HCT116 (cell line): ENCODE data around the gene FOXP2. TPM values are rescaled to one million over a fixed set of nuclear protein-coding genes. Genes with fewer than 3 reads are reported as not detected.

Experiments
- ATAC-seq: fragments of 200-7000 bp; cut with Tn5 transposase; 2 replicates; pipeline ENCODE4 v1.9.1; 2020; ENCODE audit warnings: mild to moderate bottlenecking, moderate library complexity
- BruUV-seq: library from RNA; stranded (reverse); fragments of 400-500 nt; replicated peaks from 2 replicates; lab custom pipeline; 2021; lab: Mats Ljungman, UMichigan
- CTCF ChIA-PET: fragments of 300-600 bp; sonication (Branson Sonifier 250); formaldehyde crosslinking; loops from one replicate; lab custom pipeline; 2021; ENCODE audit warnings: antibody characterized with exemption; lab: Charles Lee
- POLR2A ChIA-PET: fragments of 300-600, 350-600 bp; sonication (Branson Sonifier 250); formaldehyde crosslinking; loops from one replicate; lab custom pipeline; 2021; ENCODE audit warnings: antibody characterized with exemption; lab: Charles Lee
- RAD21 ChIA-PET, 2 experiments: fragments of 300-600 bp; sonication (Branson Sonifier 250); formaldehyde crosslinking; loops; one replicate each; lab custom pipeline; 2023; ENCODE audit warnings: low total read pairs in 2 of 2; ENCODE audit not compliant: uncharacterized antibody in 2 of 2, unreplicated experiment in 2 of 2, low non-redundant PET in 1 of 2; lab: Charles Lee
- DNase-seq: peaks from one replicate; pipeline ENCODE4 v3.0.0-alpha.2; 2010; ENCODE audit warnings: low read depth, low spot score
- H2AFZ ChIP-seq: fragments of 200-600 bp; shearing (Covaris generic), sonication (generic); 2 replicates; pipeline ENCODE4 v1.6.1; 2017; ENCODE audit warnings: low read depth, mixed run types, mixed read lengths, antibody characterized with exemption, low read length; ENCODE audit not compliant: poor library complexity, severe bottlenecking
- H3K27ac ChIP-seq: 2 replicates; pipeline ENCODE4 v1.5.1; 2012; ENCODE audit warnings: low read depth, low read length
- H3K27me3 ChIP-seq: fragments of 200-600 bp; sonication (generic); 2 replicates; pipeline ENCODE4 v1.6.1; 2016; ENCODE audit warnings: mixed run types, low read length, mixed read lengths; ENCODE audit not compliant: insufficient read depth
- H3K36me3 ChIP-seq, 2 experiments: fragments of 200-500 bp in 1 of 2; fragments of 200-600 bp in 1 of 2; sonication (Bioruptor generic) in 1 of 2; sonication (generic) in 1 of 2; 2 replicates each; pipeline versions ENCODE4 v1.5.1 to v1.6.1; 2014 to 2016; ENCODE audit warnings: low read length in 2 of 2, inconsistent platforms in 1 of 2, mixed read lengths in 1 of 2, mixed run types in 1 of 2; ENCODE audit not compliant: insufficient read depth in 2 of 2, control insufficient read depth in 1 of 2
- H3K4me1 ChIP-seq, 2 experiments: fragments of 200-600 bp in 1 of 2; sonication (generic) in 1 of 2; 2 replicates each; pipeline versions ENCODE4 v1.5.1 to v1.6.1; 2012 to 2017; ENCODE audit warnings: low read length in 2 of 2, inconsistent platforms in 1 of 2, mild to moderate bottlenecking in 1 of 2, mixed read lengths in 1 of 2, mixed run types in 1 of 2, moderate library complexity in 1 of 2; ENCODE audit not compliant: insufficient read depth in 2 of 2, control insufficient read depth in 1 of 2
- H3K4me2 ChIP-seq: fragments of 200-600 bp; sonication (generic); 2 replicates; pipeline ENCODE4 v1.6.1; 2017; ENCODE audit warnings: mixed run types, low read length, mixed read lengths
- H3K4me3 ChIP-seq, 2 experiments: fragments of 200-600 bp in 1 of 2; sonication (generic) in 1 of 2; replicated peaks in 1 of 2; 2 replicates each; pipeline ENCODE4 v1.5.1; 2011 to 2016; ENCODE audit warnings: low read length in 2 of 2, control low read depth in 1 of 2, low read depth in 1 of 2, mild to moderate bottlenecking in 1 of 2, mixed read lengths in 1 of 2, mixed run types in 1 of 2
- H3K79me2 ChIP-seq: fragments of 200-600 bp; sonication (generic); 2 replicates; pipeline ENCODE4 v1.6.1; 2017; ENCODE audit warnings: mild to moderate bottlenecking, mixed run types, low read length, moderate library complexity, mixed read lengths; ENCODE audit not compliant: insufficient read depth
- H3K9ac ChIP-seq: fragments of 200-600 bp; sonication (generic); 2 replicates; pipeline ENCODE4 v1.6.1; 2016; ENCODE audit warnings: low read length, mixed read lengths
- H3K9me2 ChIP-seq: fragments of 200-600 bp; sonication (generic), shearing (Covaris generic); 2 replicates; pipeline ENCODE4 v1.6.1; 2017; ENCODE audit warnings: mixed run types, mild to moderate bottlenecking, moderate library complexity; ENCODE audit not compliant: insufficient read depth
- H3K9me3 ChIP-seq, 2 experiments: fragments of 200-500 bp in 1 of 2; fragments of 200-600 bp in 1 of 2; sonication (Bioruptor generic) in 1 of 2; sonication (generic) in 1 of 2; 2 replicates each; pipeline ENCODE4 v1.6.1; 2014 to 2017; ENCODE audit warnings: low read length in 2 of 2, mixed read lengths in 2 of 2, inconsistent platforms in 1 of 2, low read depth in 1 of 2, mild to moderate bottlenecking in 1 of 2, mixed run types in 1 of 2, moderate library complexity in 1 of 2; ENCODE audit not compliant: control insufficient read depth in 1 of 2, insufficient read depth in 1 of 2
- H4K20me1 ChIP-seq: fragments of 200-600 bp; sonication (generic), shearing (Covaris generic); 2 replicates; pipeline ENCODE4 v1.6.1; 2017; ENCODE audit warnings: mixed run types, mild to moderate bottlenecking, moderate library complexity; ENCODE audit not compliant: insufficient read depth
- CTCF ChIP-seq, 3 experiments: fragments of 200-600 bp in 1 of 3; sonication (generic) in 1 of 3; IDR thresholded peaks in 2 of 3; conservative IDR thresholded peaks in 1 of 3; 2 replicates each; pipeline ENCODE4 v1.5.1; 2012 to 2017; ENCODE audit warnings: low read depth in 2 of 3, low read length in 2 of 3, antibody characterized with exemption in 1 of 3, borderline replicate concordance in 1 of 3, control low read depth in 1 of 3, mild to moderate bottlenecking in 1 of 3, mixed read lengths in 1 of 3, mixed run types in 1 of 3, moderate library complexity in 1 of 3; ENCODE audit not compliant: insufficient read depth in 1 of 3
- EGR1 ChIP-seq: IDR thresholded peaks from 2 replicates; pipeline ENCODE4 v1.6.1; 2012; ENCODE audit warnings: low read depth
- FOSL1 ChIP-seq: IDR thresholded peaks from 2 replicates; pipeline ENCODE4 v1.6.1; 2012; ENCODE audit warnings: low read depth
- POLR2A ChIP-seq: IDR thresholded peaks from 2 replicates; pipeline ENCODE4 v1.7.0; 2011; ENCODE audit warnings: borderline replicate concordance; ENCODE audit not compliant: insufficient read depth, insufficient read length; ENCODE audit errors: extremely low read depth
- SIN3A ChIP-seq: IDR thresholded peaks from 2 replicates; pipeline ENCODE4 v1.6.1; 2012; ENCODE audit warnings: low read depth
- YY1 ChIP-seq: IDR thresholded peaks from 2 replicates; pipeline ENCODE4 v1.6.1; 2011; ENCODE audit warnings: low read length, low read depth, moderate library complexity, mild to moderate bottlenecking; ENCODE audit not compliant: insufficient replicate concordance; ENCODE audit errors: extremely low read depth
- ZBTB33 ChIP-seq: IDR thresholded peaks from 2 replicates; pipeline ENCODE4 v1.6.1; 2011; ENCODE audit warnings: mild to moderate bottlenecking, low read length, moderate library complexity; ENCODE audit not compliant: insufficient replicate concordance; ENCODE audit errors: extremely low read depth
- ZFX ChIP-seq: fragments of 450-650 bp; IDR thresholded peaks from 2 replicates; pipeline ENCODE4 v1.6.1; 2017
- intact Hi-C: fragments of 100-400 bp; cut with micrococcal nuclease; formaldehyde crosslinking; loops from 2 replicates; pipeline ENCODE4 v1.10.0; 2022
- total RNA-seq: library from RNA; stranded (reverse); gene quantifications from one replicate; pipeline ENCODE4 v1.2.1, GENCODE V29; 2021; ENCODE audit not compliant: unreplicated experiment

The FOXP2 gene
- total RNA-seq, 1 experiment from 2014 or later, result 2.5 TPM

DNA sequence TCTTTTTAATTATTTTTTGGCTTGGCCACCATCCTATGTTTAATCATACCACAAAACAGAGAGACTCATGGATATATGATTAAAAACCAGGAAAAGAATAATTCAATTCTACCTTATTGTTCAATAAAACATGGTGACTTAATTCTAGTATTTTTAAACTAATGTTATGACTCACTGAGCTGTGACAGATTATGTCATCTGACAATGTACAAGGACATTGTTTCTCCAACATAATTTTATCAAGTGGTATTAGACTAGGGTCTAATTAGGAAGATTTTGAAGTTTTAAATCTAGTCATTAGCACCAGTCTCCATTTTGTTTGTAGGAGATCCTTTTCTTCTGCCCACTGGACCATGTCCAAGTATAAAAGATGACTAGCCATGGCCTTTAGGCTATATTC lies 307.9 kb downstream of the FOXP2 start:
- POLR2A ChIA-PET, result no interaction called here
- H3K79me2 ChIP-seq, result no peaks in the 10 kb centered on the region
- no peaks in the 10 kb centered on the region for H3K27me3 ChIP-seq
- intact Hi-C loops, result no loop called here
- no peak overlapping the region for H2AFZ ChIP-seq
- H3K36me3 ChIP-seq, result no peaks in the 10 kb centered on the region
- RAD21 ChIA-PET, result no interaction called here
- no peaks in the 10 kb centered on the region for H3K9me2 ChIP-seq
- H3K4me1 ChIP-seq, result no peaks in the 10 kb centered on the region
- DNase-seq (no peak), ATAC-seq (no peak)
- no peak overlapping the region for H3K4me2 ChIP-seq
- no peak overlapping the region for H3K9ac ChIP-seq
- CTCF ChIA-PET, result no interaction called here
- TF ChIP-seq ZFX, result no peak
- no peak for TF ChIP-seq YY1
- no peak for TF ChIP-seq CTCF (IDR thresholded peaks at IDR 0.05 in 2 of 3, conservative IDR thresholded peaks at IDR 0.05 in 1 of 3; ENCODE audit: borderline replicate concordance in 1 of 3, insufficient read depth in 1 of 3, low read depth in 2 of 3, low read length in 2 of 3)
- no peak for TF ChIP-seq FOSL1
- no peak for TF ChIP-seq POLR2A
- no peak for TF ChIP-seq SIN3A
- TF ChIP-seq ZBTB33, result no peak
- TF ChIP-seq EGR1, result no peak
- H4K20me1 ChIP-seq, result no peaks in the 10 kb centered on the region
- no TSS peak for BruUV-seq
- no peaks in the 10 kb centered on the region for H3K9me3 ChIP-seq
- no peak overlapping the region for H3K4me3 ChIP-seq
- H3K27ac ChIP-seq, result no peak overlapping the region
